Measurements from ENCODE around the gene AHRR. TPM values are rescaled to one million over a fixed set of nuclear protein-coding genes. Genes with fewer than 3 reads are reported as not detected.
"Not testable (repeated sequence)": the region's sequence is repeated elsewhere in the genome, so short reads cannot be mapped to it uniquely, and the experiment has no call there.

Gene AHRR
- total RNA-seq, 1 donor from 2014 or later: 2.1 TPM

GRCh38 chr5:302966-303365 lies 18.5 kb upstream of the AHRR start:
- DNase-seq (no peak), ATAC-seq (no peak)

GRCh38 chr5:303741-304140 lies 17.8 kb upstream of the AHRR start:
- DNase-seq; intact Hi-C loops (cut with micrococcal nuclease); ATAC-seq: not testable (repeated sequence)

More at GRCh38 chr5:302966-303365, 18.5 kb upstream of the AHRR start:
- intact Hi-C loops (cut with micrococcal nuclease): no loop called here

GRCh38 chr5:305050-305449 lies 16.5 kb upstream of the AHRR start:
- intact Hi-C loops (cut with micrococcal nuclease): no loop called here
- DNase-seq (no peak), ATAC-seq (no peak)

GRCh38 chr5:305459-305858 lies 16.1 kb upstream of the AHRR start:
- no peak for DNase-seq
- intact Hi-C loops (cut with micrococcal nuclease): no loop called here
- no peak for ATAC-seq

DNA sequence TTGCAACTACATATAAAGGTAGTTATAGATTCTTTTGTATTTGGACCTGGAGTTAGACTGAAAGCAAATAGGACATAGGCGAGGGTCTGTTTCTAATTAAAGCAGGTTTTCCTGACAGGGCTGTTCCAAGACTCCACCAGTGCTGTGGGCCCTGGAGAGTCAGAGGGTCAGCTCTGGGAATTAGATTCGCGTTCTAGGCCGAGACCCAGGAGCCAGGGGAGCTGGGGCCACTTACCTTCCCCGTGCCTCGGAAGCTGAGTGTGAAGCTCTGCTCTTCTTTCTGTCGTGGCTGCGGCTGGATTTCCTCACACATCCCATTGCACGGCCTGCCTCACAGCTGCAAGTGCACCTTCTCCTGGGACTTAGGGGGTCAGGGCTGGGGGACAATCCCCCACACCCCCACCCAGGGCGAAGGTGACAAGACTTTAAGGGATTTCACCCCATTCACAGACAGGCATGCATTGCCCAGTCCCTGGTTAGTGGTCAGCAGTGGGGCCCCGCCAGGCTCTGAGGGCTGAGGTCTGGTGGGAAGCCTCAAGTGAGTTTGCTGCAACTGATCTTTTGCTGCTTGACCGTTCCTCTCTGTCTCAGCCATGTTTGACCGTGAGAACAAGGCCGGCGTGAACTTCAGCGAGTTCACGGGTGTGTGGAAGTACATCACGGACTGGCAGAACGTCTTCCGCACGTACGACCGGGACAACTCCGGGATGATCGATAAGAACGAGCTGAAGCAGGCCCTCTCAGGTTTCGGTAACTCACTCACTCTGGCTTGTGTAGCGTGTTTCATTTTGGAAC lies 15.3 kb upstream of the AHRR start:
- DNase-seq: no peak
- no peak for ATAC-seq
- intact Hi-C loops (cut with micrococcal nuclease): no loop called here

DNA sequence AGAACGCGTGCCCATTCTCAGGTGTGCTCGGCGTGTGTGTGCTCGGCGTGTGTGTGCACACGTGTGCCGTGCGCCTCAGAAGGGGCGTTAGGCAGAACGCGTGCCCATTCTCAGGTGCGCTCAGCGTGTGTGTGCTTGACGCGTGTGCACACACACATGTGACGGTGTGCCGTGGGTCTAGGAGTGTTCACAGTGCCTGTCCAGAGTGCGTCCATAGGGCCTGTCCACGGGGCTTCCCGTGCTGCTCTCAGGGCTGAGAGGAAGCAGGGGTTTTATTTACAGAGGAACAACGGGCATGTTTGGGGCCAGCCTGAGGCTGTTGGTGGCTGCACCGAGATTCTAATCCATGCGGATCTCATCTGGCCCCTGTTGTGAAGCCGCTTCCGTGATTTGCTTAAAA lies 14.2 kb upstream of the AHRR start:
- ATAC-seq: no peak
- intact Hi-C loops (cut with micrococcal nuclease): no loop called here
- DNase-seq: no peak

GRCh38 chr5:307794-308579 lies 13.5 kb upstream of the AHRR start:
- intact Hi-C loops (cut with micrococcal nuclease): no loop called here
- peak; percentile 16 for ATAC-seq
- DNase-seq: no peak

GRCh38 chr5:308672-309271 lies 12.7 kb upstream of the AHRR start:
- intact Hi-C loops (cut with micrococcal nuclease): no loop called here
- DNase-seq (no peak), ATAC-seq (no peak)

GRCh38 chr5:309831-310230 lies 11.7 kb upstream of the AHRR start:
- intact Hi-C loops (cut with micrococcal nuclease); ATAC-seq; DNase-seq: not testable (repeated sequence)

DNA sequence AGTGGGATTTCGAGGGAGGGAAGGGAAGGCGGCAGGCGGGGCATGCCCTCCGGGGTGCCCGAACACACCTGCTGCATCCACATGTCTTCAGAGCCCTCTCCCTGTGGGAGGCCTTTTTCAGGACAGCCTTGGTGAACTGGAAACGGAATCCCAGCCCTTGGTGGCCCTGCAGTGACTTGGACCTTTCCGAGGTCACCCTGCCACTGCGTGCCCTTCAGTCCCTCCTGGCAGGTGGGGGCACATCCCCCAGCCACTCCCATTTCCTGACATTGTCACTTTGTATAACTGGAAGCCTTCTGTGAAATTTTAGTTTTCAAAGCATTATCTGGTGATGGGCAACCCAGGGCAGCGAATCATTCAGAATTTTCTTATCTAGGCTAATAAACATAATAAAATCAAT lies 11.0 kb upstream of the AHRR start:
- intact Hi-C loops (cut with micrococcal nuclease): no loop called here
- no peak for ATAC-seq
- DNase-seq: no peak

DNA sequence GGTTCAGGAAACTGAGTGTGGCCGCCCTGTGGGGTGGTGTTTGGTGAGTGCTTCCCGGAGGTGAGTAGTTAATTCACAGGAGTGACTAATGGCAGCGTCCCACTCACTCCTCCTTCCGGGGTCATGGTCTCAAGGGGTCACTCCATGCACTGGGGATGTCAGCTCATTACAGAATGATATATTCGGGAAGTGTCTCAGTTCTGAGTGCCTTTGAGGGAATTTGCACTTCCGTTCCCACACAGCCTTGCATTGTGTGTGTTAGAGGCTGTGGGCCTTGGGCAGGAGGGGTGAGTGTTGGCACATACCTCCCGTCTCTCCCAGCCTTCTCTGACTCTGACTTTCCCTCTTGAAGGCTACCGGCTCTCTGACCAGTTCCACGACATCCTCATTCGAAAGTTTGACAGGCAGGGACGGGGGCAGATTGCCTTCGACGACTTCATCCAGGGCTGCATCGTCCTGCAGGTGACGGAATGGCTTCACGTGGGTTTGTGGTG lies 10.5 kb upstream of the AHRR start:
- intact Hi-C loops (cut with micrococcal nuclease): no loop called here
- no peak for DNase-seq
- no peak for ATAC-seq

GRCh38 chr5:311963-312362 lies 9.6 kb upstream of the AHRR start:
- ATAC-seq (no peak), DNase-seq (no peak)
- intact Hi-C loops (cut with micrococcal nuclease): no loop called here

DNA sequence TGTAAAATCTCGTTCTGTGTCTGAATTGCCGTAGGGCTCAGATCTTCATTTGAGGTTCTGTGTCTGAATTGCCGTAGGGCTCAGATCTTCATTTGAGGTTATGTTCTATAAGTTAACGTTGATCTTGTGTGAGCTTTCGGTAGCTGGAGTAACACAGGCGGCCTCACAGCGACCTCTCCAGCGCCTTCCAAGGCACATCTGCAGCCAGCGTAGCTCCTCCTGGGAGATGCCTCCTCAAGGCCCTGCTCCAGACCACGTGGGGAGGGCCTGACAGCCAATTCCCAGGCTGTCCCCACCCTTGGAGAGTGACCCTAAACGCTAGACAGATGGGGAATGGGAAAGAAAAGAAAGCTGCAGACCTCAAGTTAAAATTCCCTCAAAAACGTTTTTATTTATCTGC lies 8.7 kb upstream of the AHRR start:
- intact Hi-C loops (cut with micrococcal nuclease): no loop called here
- ATAC-seq: peak; percentile 70
- peak; percentile 58 for DNase-seq

- intact Hi-C loops (cut with micrococcal nuclease): no loop called here
- ATAC-seq (no peak), DNase-seq (no peak)
Measured at GRCh38 chr5:313265-313664, 8.2 kb upstream of the AHRR start.

DNA sequence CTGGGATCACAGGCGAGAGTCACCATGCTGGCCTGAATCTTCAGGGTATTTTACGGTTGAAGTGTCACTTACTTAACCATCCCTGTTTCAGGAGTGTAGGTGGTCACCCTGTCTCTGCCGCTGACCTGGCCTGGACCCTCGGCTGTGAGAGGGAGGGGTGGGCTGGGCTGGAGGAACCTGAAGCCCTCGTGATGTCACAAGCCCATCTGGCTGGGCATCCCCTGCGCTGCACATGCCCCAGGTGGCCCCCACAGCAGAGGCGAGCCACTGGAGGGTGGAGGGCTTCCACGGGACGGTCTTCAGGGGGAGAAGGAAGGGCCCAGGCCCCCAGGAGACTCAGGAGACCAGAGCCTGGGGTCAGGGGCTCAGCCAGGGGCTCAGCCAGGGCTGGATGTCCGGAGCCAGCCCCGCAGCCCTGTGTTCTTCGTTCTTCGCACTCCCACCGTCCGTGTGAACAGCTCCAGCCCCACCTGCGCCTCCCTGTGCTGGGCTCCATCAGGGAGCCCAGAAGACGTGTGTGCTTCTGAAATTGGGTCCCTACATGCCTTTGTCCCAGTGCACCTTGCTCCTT lies 7.6 kb upstream of the AHRR start:
- intact Hi-C loops (cut with micrococcal nuclease): no loop called here
- no peak for DNase-seq
- ATAC-seq: no peak

DNA sequence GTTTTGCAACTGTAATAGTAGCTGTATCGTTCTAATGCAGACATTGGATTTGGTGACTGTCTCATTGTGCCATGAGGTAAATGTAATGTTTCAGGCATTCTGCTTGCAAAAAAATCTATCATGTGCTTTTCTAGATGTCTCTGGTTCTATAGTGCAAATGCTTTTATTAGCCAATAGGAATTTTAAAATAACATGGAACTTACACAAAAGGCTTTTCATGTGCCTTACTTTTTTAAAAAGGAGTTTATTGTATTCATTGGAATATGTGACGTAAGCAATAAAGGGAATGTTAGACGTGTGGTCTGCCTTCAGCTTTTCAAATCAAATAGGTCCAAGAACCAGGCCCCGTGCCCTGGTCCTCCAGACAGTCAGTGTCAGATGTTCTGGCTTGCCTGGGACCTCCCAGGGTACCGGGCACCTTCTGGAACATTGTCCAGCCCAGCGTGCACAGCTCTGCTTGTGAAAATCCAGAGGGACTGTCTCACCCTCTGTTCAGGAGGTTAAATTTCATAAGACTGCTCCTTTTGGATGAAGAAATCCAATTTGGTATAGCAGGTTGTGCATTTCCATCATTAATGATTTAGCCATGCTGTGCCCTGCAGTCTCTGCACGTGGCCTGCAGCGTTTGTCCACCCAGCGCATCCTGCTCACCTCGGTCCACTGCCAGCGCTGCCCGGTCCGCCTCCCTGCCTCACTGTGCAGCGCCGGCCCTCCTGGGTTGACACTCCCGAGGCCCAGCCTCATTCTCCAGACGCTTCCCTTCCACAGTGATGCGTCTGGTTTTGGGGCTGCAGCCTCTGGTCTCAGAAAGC lies 6.6 kb upstream of the AHRR start:
- ATAC-seq: no peak
- intact Hi-C loops (cut with micrococcal nuclease): no loop called here

GRCh38 chr5:315488-316209 lies 5.9 kb upstream of the AHRR start:
- DNase-seq (no peak), ATAC-seq (no peak)
- intact Hi-C loops (cut with micrococcal nuclease): no loop called here

More for the DNA sequence above, 6.6 kb upstream of the AHRR start:
- no peak for DNase-seq
